ENCODE data around the gene TSHZ3. TPM values are rescaled to one million over a fixed set of nuclear protein-coding genes. Genes with fewer than 3 reads are reported as not detected.

Gene TSHZ3
- total RNA-seq, 1 experiment from 2014 or later: 0.05 TPM

GRCh38 chr19:31325342-31325741, 23.9 kb downstream of the TSHZ3 start (continued):
- TF ChIP-seq ZFX (IDR thresholded peaks at IDR 0.05) (no peak), MAX (IDR thresholded peaks at IDR 0.05) (no peak), FOSL1 (IDR thresholded peaks at IDR 0.05; ENCODE audit: low read depth) (no peak), ZNF274 (IDR thresholded peaks at IDR 0.05; ENCODE audit: low read depth, low read length) (no peak), SRF (IDR thresholded peaks at IDR 0.05; ENCODE audit: low read depth) (no peak), JUND (IDR thresholded peaks at IDR 0.05) (no peak), RAD21 (IDR thresholded peaks at IDR 0.05; ENCODE audit: low read depth) (no peak), TCF7L2 (IDR thresholded peaks at IDR 0.05; ENCODE audit: borderline replicate concordance, extremely low read depth, insufficient read depth, insufficient read length) (no peak), POLR2A (IDR thresholded peaks at IDR 0.05; ENCODE audit: borderline replicate concordance, extremely low read depth, insufficient read depth, insufficient read length) (no peak), CBX3 (IDR thresholded peaks at IDR 0.05; ENCODE audit: low read depth) (no peak), SIN3A (IDR thresholded peaks at IDR 0.05; ENCODE audit: low read depth) (no peak)

GRCh38 chr19:31319465-31319864, 29.8 kb downstream of the TSHZ3 start:
- intact Hi-C loops (cut with micrococcal nuclease): no loop called here
- CTCF ChIA-PET: no interaction called here

More at GRCh38 chr19:31319465-31319864, 29.8 kb downstream of the TSHZ3 start:
- Histone ChIP-seq H4K20me1 (ENCODE audit: insufficient read depth) (no peaks in the 10 kb centered on the region), H3K4me3 (replicated peaks in 1 of 2; ENCODE audit: low read depth in 1 of 2, low read length in 2 of 2) (no peak overlapping the region), H3K27ac (ENCODE audit: low read depth, low read length) (no peak overlapping the region), H3K36me3 (ENCODE audit: control insufficient read depth in 1 of 2, insufficient read depth in 2 of 2, low read length in 2 of 2) (no peaks in the 10 kb centered on the region), H3K9me3 (ENCODE audit: control insufficient read depth in 1 of 2, insufficient read depth in 1 of 2, low read depth in 1 of 2, low read length in 2 of 2) (peaks cover 9 to 27% of the 10 kb centered on the region in 2 experiments; a peak in 3 of 4 replicates), H3K27me3 (ENCODE audit: insufficient read depth, low read length) (no peaks in the 10 kb centered on the region), H2AFZ (ENCODE audit: low read depth, low read length, poor library complexity, severe bottlenecking) (no peak overlapping the region), H3K79me2 (ENCODE audit: insufficient read depth, low read length) (no peaks in the 10 kb centered on the region), H3K9ac (ENCODE audit: low read length) (no peak overlapping the region), H3K4me2 (ENCODE audit: low read length) (no peak overlapping the region), H3K9me2 (ENCODE audit: insufficient read depth) (no peaks in the 10 kb centered on the region), H3K4me1 (ENCODE audit: control insufficient read depth in 1 of 2, insufficient read depth in 2 of 2, low read length in 2 of 2) (no peaks in the 10 kb centered on the region)
- ChIA-PET RAD21 (ENCODE audit: low non-redundant PET in 1 of 2, low total read pairs in 2 of 2, uncharacterized antibody in 2 of 2, unreplicated experiment in 2 of 2) (no interaction called here), POLR2A (no interaction called here)
- no peak for ATAC-seq
- BruUV-seq (replicated peaks): no TSS peak
- no peak for DNase-seq (ENCODE audit: low read depth, low spot score)
- TF ChIP-seq RAD21 (IDR thresholded peaks at IDR 0.05; ENCODE audit: low read depth) (no peak), YY1 (IDR thresholded peaks at IDR 0.05; ENCODE audit: extremely low read depth, insufficient replicate concordance, low read depth, low read length) (no peak), ATF3 (IDR thresholded peaks at IDR 0.05) (no peak), ZBTB33 (IDR thresholded peaks at IDR 0.05; ENCODE audit: extremely low read depth, insufficient replicate concordance, low read length) (no peak), ELF1 (IDR thresholded peaks at IDR 0.05; ENCODE audit: borderline replicate concordance, low read depth) (no peak), POLR2AphosphoS5 (IDR thresholded peaks at IDR 0.05; ENCODE audit: low read depth, low read length) (no peak), ZNF274 (IDR thresholded peaks at IDR 0.05; ENCODE audit: low read depth, low read length) (no peak), EZH2phosphoT487 (IDR thresholded peaks at IDR 0.05; ENCODE audit: borderline replicate concordance) (no peak), CEBPB (IDR thresholded peaks at IDR 0.05; ENCODE audit: low read depth) (no peak)

Data from HCT116 (cell line).